Endodermal cell (in vitro differentiated cells): ENCODE data around the gene CSN1S1. TPM values are rescaled to one million over a fixed set of nuclear protein-coding genes. Genes with fewer than 3 reads are reported as not detected.

Experiments used
- DNase-seq: peaks from one replicate; pipeline ENCODE4 v3.0.0-alpha.2; 2017
- H3K27ac ChIP-seq: 2 replicates; pipeline ENCODE4 v1.5.1; 2013; ENCODE audit warnings: mild to moderate bottlenecking, low read depth, low read length, moderate library complexity
- H3K27me3 ChIP-seq: 2 replicates; pipeline ENCODE4 v1.6.1; 2013; ENCODE audit warnings: mild to moderate bottlenecking, low read length, moderate library complexity; ENCODE audit not compliant: insufficient read depth, control insufficient read depth, poor library complexity, severe bottlenecking
- H3K36me3 ChIP-seq: 2 replicates; pipeline ENCODE4 v1.7.0; 2013; ENCODE audit warnings: mild to moderate bottlenecking, low read length, moderate library complexity; ENCODE audit not compliant: control insufficient read depth, insufficient read depth
- H3K4me1 ChIP-seq: one replicate; pipeline ENCODE4 v1.7.0; 2013; ENCODE audit warnings: low read length; ENCODE audit not compliant: control insufficient read depth, insufficient read depth
- H3K4me3 ChIP-seq: 2 replicates; pipeline ENCODE4 v1.5.1; 2013; ENCODE audit warnings: mild to moderate bottlenecking, low read length, moderate library complexity
- H3K9ac ChIP-seq: 2 replicates; pipeline ENCODE4 v1.6.1; 2013; ENCODE audit warnings: mild to moderate bottlenecking, low read length, moderate library complexity; ENCODE audit not compliant: poor library complexity, severe bottlenecking; ENCODE audit errors: extremely low read depth
- H3K9me3 ChIP-seq: 2 replicates; pipeline ENCODE4 v1.6.1; 2013; ENCODE audit warnings: mild to moderate bottlenecking, low read length, moderate library complexity; ENCODE audit not compliant: control insufficient read depth
- H3K27ac Mint-ChIP-seq: 2 replicates; pipeline ENCODE4 v1.8.0; 2020; ENCODE audit warnings: mixed read lengths
- H3K27me3 Mint-ChIP-seq: 2 replicates; pipeline ENCODE4 v1.8.0; 2021; ENCODE audit warnings: mild to moderate bottlenecking, mixed read lengths; ENCODE audit not compliant: insufficient read depth
- H3K36me3 Mint-ChIP-seq: 2 replicates; pipeline ENCODE4 v1.8.0; 2020; ENCODE audit warnings: low read depth, mixed read lengths
- H3K4me1 Mint-ChIP-seq: 2 replicates; pipeline ENCODE4 v1.8.0; 2020; ENCODE audit warnings: mixed read lengths
- H3K4me3 Mint-ChIP-seq: 2 replicates; pipeline ENCODE4 v1.8.0; 2020; ENCODE audit warnings: mild to moderate bottlenecking, moderate library complexity, mixed read lengths
- H3K9me3 Mint-ChIP-seq: 2 replicates; pipeline ENCODE4 v1.8.0; 2020; ENCODE audit warnings: mild to moderate bottlenecking, mixed read lengths
- CTCF ChIP-seq: fragments of 200-600 bp; sonication (generic); conservative IDR thresholded peaks from 2 replicates; pipeline ENCODE4 v1.5.0; 2021; ENCODE audit warnings: antibody characterized with exemption, mild to moderate bottlenecking
- WGBS, 2 experiments: methylation state at CpG; one replicate each; pipeline versions ENCODE4 v1.1.5 to v1.1.7; 2013; ENCODE audit warnings: missing lambda C conversion rate in 2 of 2, mixed read lengths in 1 of 2; ENCODE audit not compliant: insufficient coverage in 1 of 2, insufficient read length in 1 of 2; 5-methylcytosine and 5-hydroxymethylcytosine counted together
- total RNA-seq, 2 donors: library from RNA; stranded (reverse); fragmentation: NEBNext Ultra II Directional in 1 of 2; extraction: Animal tissue kit (Norgen Biotek cat#: 25700) in 1 of 2; gene quantifications; 2 replicates in 1 of 2; 3 replicates in 1 of 2; pipeline ENCODE4 v1.2.1, GENCODE V29; 2021

Gene CSN1S1
- total RNA-seq, 2 donors from 2014 or later, result not detected

- H3K27ac Mint-ChIP-seq, result no peak overlapping the region
- Histone ChIP-seq H3K27me3 (no peaks in the 10 kb centered on the region), H3K36me3 (no peaks in the 10 kb centered on the region), H3K9ac (no peak overlapping the region), H3K27ac (no peak overlapping the region), H3K4me1 (no peaks in the 10 kb centered on the region), H3K9me3 (no peaks in the 10 kb centered on the region), H3K4me3 (no peak overlapping the region)
- DNase-seq, result no peak
- H3K27me3 Mint-ChIP-seq, result peaks cover 4% of the 10 kb centered on the region
- no peaks in the 10 kb centered on the region for H3K36me3 Mint-ChIP-seq
- TF ChIP-seq CTCF, result no peak
- H3K9me3 Mint-ChIP-seq, result no peaks in the 10 kb centered on the region
- WGBS, 2 experiments, result no CpG with 5 or more reads among the region's 1 CpG
- no peaks in the 10 kb centered on the region for H3K4me1 Mint-ChIP-seq
- no peak overlapping the region for H3K4me3 Mint-ChIP-seq
Measured at GRCh38 chr4:69974631-69975030, 43.8 kb downstream of the CSN1S1 start.

- Mint-ChIP-seq H3K36me3 (no peaks in the 10 kb centered on the region), H3K9me3 (no peaks in the 10 kb centered on the region), H3K27me3 (peaks cover 4% of the 10 kb centered on the region), H3K4me3 (no peak overlapping the region), H3K4me1 (no peaks in the 10 kb centered on the region), H3K27ac (no peak overlapping the region)
- Histone ChIP-seq H3K4me3 (no peak overlapping the region), H3K4me1 (no peaks in the 10 kb centered on the region), H3K36me3 (no peaks in the 10 kb centered on the region), H3K27ac (no peak overlapping the region), H3K9ac (no peak overlapping the region), H3K9me3 (no peaks in the 10 kb centered on the region), H3K27me3 (no peaks in the 10 kb centered on the region)
- no peak for TF ChIP-seq CTCF
- DNase-seq, result no peak
Measured at GRCh38 chr4:69977582-69977981, 46.7 kb downstream of the CSN1S1 start.

- TF ChIP-seq CTCF, result no peak
- H3K4me3 ChIP-seq, result no peak overlapping the region
- H3K4me1 ChIP-seq, result no peaks in the 10 kb centered on the region
- no peaks in the 10 kb centered on the region for H3K27me3 ChIP-seq
- Mint-ChIP-seq H3K27me3 (no peaks in the 10 kb centered on the region), H3K36me3 (no peaks in the 10 kb centered on the region), H3K9me3 (no peaks in the 10 kb centered on the region), H3K4me3 (no peak overlapping the region), H3K27ac (peak overlapping the region; percentile 14), H3K4me1 (peaks cover 9% of the 10 kb centered on the region)
- no peak overlapping the region for H3K27ac ChIP-seq
- H3K9me3 ChIP-seq, result no peaks in the 10 kb centered on the region
- 82% methylated on average over 2 of the region's 2 CpGs; no CpG with 5 or more reads in 1 of the 2 experiments for WGBS, 2 experiments
- H3K9ac ChIP-seq, result no peak overlapping the region
- no peaks in the 10 kb centered on the region for H3K36me3 ChIP-seq
- no peak for DNase-seq
Measured at GRCh38 chr4:69984030-69984443, 53.2 kb downstream of the CSN1S1 start.
